ENCODE data around the gene C1orf35. TPM values are rescaled to one million over a fixed set of nuclear protein-coding genes. Genes with fewer than 3 reads are reported as not detected.

C1orf35 gene
- total and polyA plus RNA-seq, 2 of the 8 experiments (the other 6 are each of a cell fraction or from before 2014, with no cell fraction given) = 18.6 to 19.9 TPM

DNA sequence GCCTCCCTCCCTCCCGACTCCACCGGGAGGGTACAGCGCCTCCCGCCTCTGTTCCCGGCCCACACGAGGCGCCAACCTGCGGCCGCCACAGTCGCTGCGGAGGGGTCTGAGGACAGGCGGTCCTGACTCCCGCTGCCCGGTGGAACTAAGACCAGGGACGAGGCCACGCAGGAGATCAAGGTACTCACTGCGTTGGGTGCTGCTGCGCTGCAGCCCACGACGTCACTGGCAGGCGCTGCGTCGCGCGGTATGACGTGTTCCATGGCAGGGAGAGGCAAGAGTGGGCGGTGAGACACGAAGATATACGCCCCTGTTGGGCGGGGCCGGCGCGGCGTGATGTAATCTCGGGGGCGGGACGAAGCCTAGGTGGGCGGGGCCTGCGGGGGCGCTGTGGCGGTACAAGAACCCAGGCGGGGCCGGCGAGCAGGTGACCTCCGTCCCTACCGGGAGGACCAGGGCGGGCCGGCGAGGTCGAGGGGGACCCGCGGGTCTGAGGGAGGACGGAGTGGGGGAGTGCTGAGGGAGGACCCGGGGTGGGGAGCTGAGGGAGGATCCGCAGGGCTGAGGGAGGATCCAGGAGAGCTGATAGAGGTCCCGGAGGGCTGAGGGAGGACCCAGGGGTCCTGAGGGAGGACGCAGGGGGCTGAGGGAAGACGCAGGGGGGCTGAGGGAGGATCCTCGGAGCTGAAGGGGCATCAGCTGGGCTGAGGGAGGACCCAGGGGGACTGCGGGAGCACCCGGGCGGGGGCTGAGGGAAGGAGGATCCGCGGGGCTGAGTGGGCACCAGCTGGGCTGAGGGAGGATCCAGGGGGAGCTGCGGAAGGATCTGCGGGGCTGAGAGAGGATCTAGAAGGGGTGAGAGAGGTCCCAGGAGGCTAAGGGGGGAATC is 6.2 kb upstream of the C1orf35 start, which contains the start of gene MRPL55:
MRPL55 (minus strand) TSS at position 227 of the 889 bp plus-strand sequence. CDS start 1,039 bp downstream, outside the sequence.
- no peak within 1 kb of the TSS for H3K23ac ChIP-seq (ENCODE audit: insufficient read length)
- ChIA-PET CTCF (ENCODE audit: partially characterized antibody) (interaction anchor here (1.0 to 2.5 kb wide), 4 partner anchors 21 to 62 kb away, joined by 3 to 14 read pairs (median 4); no protein-coding TSS in a partner anchor), POLR2A (ENCODE audit: partially characterized antibody) (interaction anchor here (0.8 to 2.1 kb wide), 6 partner anchors 9 to 56 kb away, joined by 3 to 9 read pairs (median 4); partner anchors contain the start of gene ARF1)
- no peak within 1 kb of the TSS for H3K56ac ChIP-seq (replicated peaks; ENCODE audit: insufficient read length, low read depth, low read length)
- peak within 1 kb of the TSS; percentile 73 for H2AFZ ChIP-seq (ENCODE audit: low read length)
- no peak within 1 kb of the TSS for H3K14ac ChIP-seq (ENCODE audit: insufficient read length)
- peak; percentile 85 to 100 for DNase-seq (ENCODE audit: low read depth in 1 of 2, low spot score in 2 of 2)
- H2BK120ac ChIP-seq (replicated peaks; ENCODE audit: low read depth, low read length) = no peak within 1 kb of the TSS
- H3K79me1 ChIP-seq (ENCODE audit: low read depth, low read length) = peaks cover 12% of the 10 kb centered on the region; the same call in 1 of the 2 replicates
- peaks cover 8% of the 10 kb centered on the region; the same call in 1 of the 2 replicates for H3K23me2 ChIP-seq (ENCODE audit: low read depth, low read length)
- H3K18ac ChIP-seq (ENCODE audit: extremely low read depth, low read length) = peak within 1 kb of the TSS; percentile 63
- peak within 1 kb of the TSS; percentile 13; the same call in 1 of the 2 replicates for H2BK5ac ChIP-seq (ENCODE audit: low read depth, low read length)
- H3K27ac ChIP-seq (ENCODE audit: low read depth, low read length) = peak within 1 kb of the TSS; percentile 83
- no peak within 1 kb of the TSS for H2BK20ac ChIP-seq (ENCODE audit: low read length)
- no peak within 1 kb of the TSS for H3K4ac ChIP-seq (replicated peaks; ENCODE audit: insufficient read length, low read depth, low read length)
- H4K20me1 ChIP-seq (replicated peaks in 1 of 2; ENCODE audit: control insufficient read depth in 1 of 2, insufficient read depth in 2 of 2, low read length in 2 of 2) = peaks cover 0 to 13% of the 10 kb centered on the region in 2 experiments
- H2BK15ac ChIP-seq (ENCODE audit: low read length) = no peak within 1 kb of the TSS
- no peak for FAIRE-seq
- H3K4me3 ChIP-seq (ENCODE audit: extremely low read depth in 1 of 4, insufficient read depth in 2 of 4, low read depth in 3 of 4, low read length in 4 of 4) = peak within 1 kb of the TSS; percentile 71 to 96 (median 88)
- peak within 1 kb of the TSS; percentile 85 to 95 (median 86) for H3K9ac ChIP-seq (replicated peaks in 1 of 4; ENCODE audit: extremely low read depth in 1 of 4, low read depth in 3 of 4, low read length in 3 of 4)
- H4K91ac ChIP-seq (replicated peaks; ENCODE audit: insufficient read length, low read length) = no peak within 1 kb of the TSS
- no peaks in the 10 kb centered on the region for H3K9me3 ChIP-seq (ENCODE audit: insufficient read depth in 2 of 2, low read depth in 1 of 2, low read length in 1 of 2)
- H2BK12ac ChIP-seq (ENCODE audit: low read depth, low read length) = no peak within 1 kb of the TSS
- peaks cover 3 to 8% of the 10 kb centered on the region in 2 experiments; a peak in 2 of 4 replicates for H3K79me2 ChIP-seq (ENCODE audit: control insufficient read depth in 1 of 2, insufficient read depth in 2 of 2, low read length in 2 of 2)
- peak within 1 kb of the TSS; percentile 4 for H4K5ac ChIP-seq (ENCODE audit: insufficient read length, low read depth, low read length)
- H3K27me3 ChIP-seq (replicated peaks in 1 of 4; ENCODE audit: control insufficient read depth in 3 of 4, extremely low read depth in 1 of 4, insufficient read depth in 3 of 4, low read length in 3 of 4) = peaks cover 0 to 6% (median 5%) of the 10 kb centered on the region in 4 experiments; a peak in 2 of 7 replicates
- H4K8ac ChIP-seq (ENCODE audit: extremely low read depth, insufficient read depth, low read length) = peak within 1 kb of the TSS; percentile 97
- H2AK5ac ChIP-seq (ENCODE audit: low read depth, low read length) = 0 out of 2 replicates have a peak within 1 kb of the TSS, but pooled peaks have one; percentile 15
- peaks cover 0 to 7% (median under 1%) of the 10 kb centered on the region in 4 experiments; a peak in 5 of 7 replicates for H3K4me1 ChIP-seq (replicated peaks in 1 of 4; ENCODE audit: control insufficient read depth in 3 of 4, insufficient read depth in 4 of 4, low read length in 3 of 4)
- H3K4me2 ChIP-seq (ENCODE audit: insufficient read depth in 1 of 2, low read depth in 2 of 2, low read length in 2 of 2) = peak within 1 kb of the TSS; percentile 79 to 90
- H3K36me3 ChIP-seq (ENCODE audit: control insufficient read depth in 2 of 4, insufficient read depth in 4 of 4, low read length in 3 of 4) = peaks cover 3 to 16% (median 8%) of the 10 kb centered on the region in 4 experiments; a peak in 5 of 8 replicates
- WGBS, 2 experiments (ENCODE audit: extremely low coverage in 1 of 2, insufficient coverage in 1 of 2, insufficient read length in 1 of 2, insufficient replicate concordance in 2 of 2, low coverage in 1 of 2, low lambda C conversion rate in 2 of 2, missing lambda C conversion rate in 1 of 2) = 1% methylated on average over 43 of the region's 66 CpGs; no CpG with 5 or more reads in 1 of the 2 experiments
- TF ChIP-seq GTF2F1 (IDR thresholded peaks at IDR 0.05; ENCODE audit: borderline replicate concordance, low read depth, low read length) (no peak), TAF1 (IDR thresholded peaks at IDR 0.05; ENCODE audit: low read depth, low read length) (peak; percentile 84), CHD2 (IDR thresholded peaks at IDR 0.05; ENCODE audit: low read length) (no peak; the same call in 1 of the 2 replicates), RFX5 (IDR thresholded peaks at IDR 0.05; ENCODE audit: borderline replicate concordance, low read depth, low read length) (no peak), EZH2 (IDR thresholded peaks at IDR 0.05; ENCODE audit: low read depth, low read length, severe bottlenecking) (no peak), PHF8 (conservative IDR thresholded peaks at IDR 0.05; ENCODE audit: low read depth, low read length) (peak; percentile 93), SP1 (IDR thresholded peaks at IDR 0.05; ENCODE audit: low read depth, low read length) (peak; percentile 84; the same call in 1 of the 2 replicates), KDM4A (IDR thresholded peaks at IDR 0.05; ENCODE audit: low read depth, low read length, severe bottlenecking) (peak; percentile 100), SIRT6 (IDR thresholded peaks at IDR 0.05; ENCODE audit: low read length) (no peak)
- TF ChIP-seq, protein P1, sequence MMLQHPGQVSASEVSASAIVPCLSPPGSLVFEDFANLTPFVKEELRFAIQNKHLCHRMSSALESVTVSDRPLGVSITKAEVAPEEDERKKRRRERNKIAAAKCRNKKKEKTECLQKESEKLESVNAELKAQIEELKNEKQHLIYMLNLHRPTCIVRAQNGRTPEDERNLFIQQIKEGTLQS (IDR thresholded peaks at IDR 0.05; ENCODE audit: insufficient read depth, low read depth, low read length) = peak; percentile 96
